K562 (cell line): ENCODE measurements around the gene GTF2H4.

Experiments used
- FOXM1 ChIP-seq, 2 experiments: fragments of 450-650 bp in 1 of 2; sonication (generic) in 1 of 2; formaldehyde crosslinking in 1 of 2; IDR thresholded peaks; 2 replicates each; pipeline versions ENCODE4 v1.6.1 to v1.9.0; 2017 to 2022; ENCODE audit warnings: low read depth in 2 of 2, mild to moderate bottlenecking in 2 of 2, missing genetic modification reagents in 1 of 2, moderate library complexity in 1 of 2
- TF ChIP-seq, protein P1 (sequence below), 2 experiments: fragments of 200-800 bp in 1 of 2; sonication (Bioruptor generic) in 1 of 2; sonication (generic) in 1 of 2; formaldehyde crosslinking in 1 of 2; IDR thresholded peaks in 1 of 2; conservative IDR thresholded peaks in 1 of 2; 2 replicates each; pipeline versions ENCODE4 v1.5.0 to v1.6.1; 2016 to 2020; ENCODE audit warnings: missing compliant biosample characterization in 1 of 2, missing genetic modification characterization in 1 of 2, missing genetic modification reagents in 1 of 2

GRCh38 chr6:30887901-30888815, 19.8 kb upstream of the GTF2H4 start:
- TF ChIP-seq FOXM1 (IDR thresholded peaks at IDR 0.05; ENCODE audit: low read depth), result no peak
- no peak for TF ChIP-seq FOXM1 (CRISPR knock-in tag; IDR thresholded peaks at IDR 0.05; ENCODE audit: low read depth)
- TF ChIP-seq, protein P1, sequence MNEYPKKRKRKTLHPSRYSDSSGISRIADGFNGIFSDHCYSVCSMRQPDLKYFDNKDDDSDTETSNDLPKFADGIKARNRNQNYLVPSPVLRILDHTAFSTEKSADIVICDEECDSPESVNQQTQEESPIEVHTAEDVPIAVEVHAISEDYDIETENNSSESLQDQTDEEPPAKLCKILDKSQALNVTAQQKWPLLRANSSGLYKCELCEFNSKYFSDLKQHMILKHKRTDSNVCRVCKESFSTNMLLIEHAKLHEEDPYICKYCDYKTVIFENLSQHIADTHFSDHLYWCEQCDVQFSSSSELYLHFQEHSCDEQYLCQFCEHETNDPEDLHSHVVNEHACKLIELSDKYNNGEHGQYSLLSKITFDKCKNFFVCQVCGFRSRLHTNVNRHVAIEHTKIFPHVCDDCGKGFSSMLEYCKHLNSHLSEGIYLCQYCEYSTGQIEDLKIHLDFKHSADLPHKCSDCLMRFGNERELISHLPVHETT (CRISPR knock-in tag; conservative IDR thresholded peaks at IDR 0.05 in 1 of 2, IDR thresholded peaks at IDR 0.05 in 1 of 2), result no peak
